ENCODE measurements around the gene MLH1. TPM values are rescaled to one million over a fixed set of nuclear protein-coding genes. Genes with fewer than 3 reads are reported as not detected.
"Not testable (repeated sequence)": the region's sequence is repeated elsewhere in the genome, so short reads cannot be mapped to it uniquely, and the experiment has no call there.

Gene MLH1
- total and polyA plus RNA-seq, 5 donors = 27.8 to 38.9 (median 36.7) TPM

DNA sequence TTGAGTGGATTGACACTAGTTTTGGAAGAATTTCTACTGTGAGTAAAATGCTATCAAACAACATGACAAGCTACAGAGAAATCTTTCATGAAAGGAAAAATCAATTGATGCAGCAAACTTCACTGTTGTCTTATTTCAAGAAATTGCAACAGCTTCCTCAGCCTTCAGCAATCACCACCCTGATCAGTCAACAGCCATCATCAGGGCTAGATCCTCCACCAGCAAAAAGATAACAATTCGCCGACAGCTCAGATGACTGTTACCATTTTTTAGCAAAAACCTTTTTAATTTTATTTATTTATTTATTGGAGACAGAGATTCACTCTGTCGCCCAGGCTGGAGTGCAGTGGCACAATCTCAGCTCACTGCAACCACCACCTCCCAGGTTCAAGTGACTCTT lies 44.0 kb downstream of the MLH1 start:
- H3K27ac ChIP-seq (ENCODE audit: low read length) = no peak overlapping the region
- H3K4me1 ChIP-seq (ENCODE audit: control insufficient read depth, insufficient read depth, low read length) = peaks cover 2% of the 10 kb centered on the region
- no peaks in the 10 kb centered on the region for H3K9me3 ChIP-seq (ENCODE audit: control insufficient read depth, low read length)
- intact Hi-C loops (cut with DNase I) = no loop called here
- DNase-seq = no peak
- no peaks in the 10 kb centered on the region for H3K27me3 ChIP-seq (ENCODE audit: control insufficient read depth, insufficient read depth)
- ATAC-seq = no peak
- WGBS = 98% methylated on average over 3 of the region's 3 CpGs
- H3K4me3 ChIP-seq (ENCODE audit: low read length) = no peak overlapping the region

DNA sequence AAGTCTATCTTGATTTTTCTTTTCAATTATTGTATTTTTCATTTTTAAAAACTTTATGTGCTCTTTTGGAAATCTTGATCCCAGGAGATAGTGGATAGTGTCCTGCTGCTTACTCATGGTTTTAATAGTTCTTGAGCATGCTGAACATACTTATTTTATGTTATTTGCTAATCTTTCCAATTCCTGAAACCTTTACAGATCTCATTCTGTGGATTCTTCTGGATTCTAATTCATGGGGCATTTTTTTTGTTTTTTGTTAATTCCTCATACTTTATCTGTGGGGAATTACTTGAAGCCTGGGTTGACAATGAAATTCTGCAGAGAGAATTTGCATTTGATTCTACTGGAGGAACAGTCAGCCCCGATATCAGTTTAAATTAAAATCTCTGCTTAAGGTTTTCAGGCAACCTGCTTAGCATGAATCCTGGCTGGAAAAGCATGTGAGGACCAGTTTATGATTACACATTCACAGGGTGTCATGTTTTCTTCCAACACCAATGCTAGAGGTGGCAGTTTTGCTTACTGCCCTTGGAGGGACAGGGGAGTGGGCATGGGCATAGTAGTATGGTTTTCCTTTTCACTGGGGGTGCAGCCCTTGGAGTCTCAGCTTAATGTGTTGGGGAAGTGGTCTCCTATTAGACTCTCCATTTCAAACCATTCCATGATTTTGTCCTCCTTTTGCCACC lies 46.0 kb downstream of the MLH1 start:
- Histone ChIP-seq H3K9me3 (ENCODE audit: control insufficient read depth, low read length) (no peaks in the 10 kb centered on the region), H3K4me3 (ENCODE audit: low read length) (no peak overlapping the region), H3K4me1 (ENCODE audit: control insufficient read depth, insufficient read depth, low read length) (no peaks in the 10 kb centered on the region), H3K27me3 (ENCODE audit: control insufficient read depth, insufficient read depth) (no peaks in the 10 kb centered on the region), H3K27ac (ENCODE audit: low read length) (no peak overlapping the region)
- no peak for DNase-seq
- no peak for ATAC-seq
- intact Hi-C loops (cut with DNase I) = no loop called here
- 98% methylated on average over 1 of the region's 1 CpG for WGBS

- WGBS = 87% methylated on average over 1 of the region's 1 CpG
- H3K4me1 ChIP-seq (ENCODE audit: control insufficient read depth, insufficient read depth, low read length) = no peaks in the 10 kb centered on the region
- DNase-seq (no peak), ATAC-seq (no peak)
- H3K4me3 ChIP-seq (ENCODE audit: low read length) = no peak overlapping the region
- intact Hi-C loops (cut with DNase I) = no loop called here
- no peaks in the 10 kb centered on the region for H3K9me3 ChIP-seq (ENCODE audit: control insufficient read depth, low read length)
- no peaks in the 10 kb centered on the region for H3K27me3 ChIP-seq (ENCODE audit: control insufficient read depth, insufficient read depth)
- H3K27ac ChIP-seq (ENCODE audit: low read length) = no peak overlapping the region
Measured at GRCh38 chr3:37040231-37040630, 46.9 kb downstream of the MLH1 start.

GRCh38 chr3:37041546-37042195 lies 48.4 kb downstream of the MLH1 start:
- ATAC-seq (no peak), DNase-seq (no peak)
- Histone ChIP-seq H3K27ac (ENCODE audit: low read length) (no peak overlapping the region), H3K9me3 (ENCODE audit: control insufficient read depth, low read length) (no peaks in the 10 kb centered on the region), H3K4me3 (ENCODE audit: low read length) (no peak overlapping the region), H3K4me1 (ENCODE audit: control insufficient read depth, insufficient read depth, low read length) (no peaks in the 10 kb centered on the region), H3K27me3 (ENCODE audit: control insufficient read depth, insufficient read depth) (no peaks in the 10 kb centered on the region)
- WGBS = 53% methylated on average over 1 of the region's 1 CpG
- intact Hi-C loops (cut with DNase I) = no loop called here

DNA sequence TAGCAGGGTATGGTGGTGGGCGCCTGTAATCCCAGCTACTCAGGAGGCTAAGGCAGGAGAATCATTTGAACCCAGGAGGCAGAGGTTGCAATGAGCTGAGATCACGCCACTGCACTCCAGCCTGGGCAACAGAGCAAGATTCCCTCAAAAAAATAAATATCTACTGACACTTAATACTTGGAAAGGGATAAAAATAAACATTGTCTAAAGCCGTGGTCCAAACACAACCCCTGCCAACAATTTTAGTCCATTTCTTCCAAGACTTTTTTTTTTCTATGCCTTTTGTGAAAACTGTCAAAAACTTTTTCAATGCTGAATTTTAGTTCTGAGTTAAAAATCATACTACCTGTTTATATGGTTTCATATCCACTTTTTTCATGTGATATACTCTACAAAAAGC lies 49.4 kb downstream of the MLH1 start:
- H3K9me3 ChIP-seq (ENCODE audit: control insufficient read depth, low read length); DNase-seq; H3K27me3 ChIP-seq (ENCODE audit: control insufficient read depth, insufficient read depth); ATAC-seq; H3K4me3 ChIP-seq (ENCODE audit: low read length); intact Hi-C loops (cut with DNase I); H3K27ac ChIP-seq (ENCODE audit: low read length); H3K4me1 ChIP-seq (ENCODE audit: control insufficient read depth, insufficient read depth, low read length): not testable (repeated sequence)
- 49% methylated on average over 3 of the region's 3 CpGs for WGBS

DNA sequence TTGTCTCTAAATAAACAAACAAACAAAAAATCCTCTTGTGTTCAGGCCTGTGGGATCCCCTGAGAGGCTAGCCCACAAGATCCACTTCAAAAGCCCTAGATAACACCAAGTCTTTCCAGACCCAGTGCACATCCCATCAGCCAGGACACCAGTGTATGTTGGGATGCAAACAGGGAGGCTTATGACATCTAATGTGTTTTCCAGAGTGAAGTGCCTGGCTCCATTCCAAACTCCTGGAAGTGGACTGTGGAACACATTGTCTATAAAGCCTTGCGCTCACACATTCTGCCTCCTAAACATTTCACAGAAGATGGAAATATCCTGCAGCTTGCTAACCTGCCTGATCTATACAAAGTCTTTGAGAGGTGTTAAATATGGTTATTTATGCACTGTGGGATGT lies 57.0 kb downstream of the MLH1 start:
- peak; percentile 22 to 45 for ATAC-seq
- Histone ChIP-seq H3K9me3 (ENCODE audit: control insufficient read depth, low read length) (no peaks in the 10 kb centered on the region), H3K4me3 (ENCODE audit: low read length) (no peak overlapping the region), H3K4me1 (ENCODE audit: control insufficient read depth, insufficient read depth, low read length) (peaks cover 12% of the 10 kb centered on the region), H3K27ac (ENCODE audit: low read length) (peak overlapping the region; percentile 80), H3K27me3 (ENCODE audit: control insufficient read depth, insufficient read depth) (no peaks in the 10 kb centered on the region)
- WGBS = 59% methylated on average over 1 of the region's 1 CpG
- peak in 1 of 3 donors; percentile 23 for DNase-seq
- intact Hi-C loops (cut with DNase I) = no loop called here

GRCh38 chr3:37052860-37053259 lies 59.5 kb downstream of the MLH1 start:
- ATAC-seq = peak in 1 of 2 donors; percentile 3
- no peaks in the 10 kb centered on the region for H3K9me3 ChIP-seq (ENCODE audit: control insufficient read depth, low read length)
- H3K4me1 ChIP-seq (ENCODE audit: control insufficient read depth, insufficient read depth, low read length) = peaks cover 12% of the 10 kb centered on the region
- H3K27ac ChIP-seq (ENCODE audit: low read length) = peak overlapping the region; percentile 53
- no peak for DNase-seq
- intact Hi-C loops (cut with DNase I) = no loop called here
- H3K27me3 ChIP-seq (ENCODE audit: control insufficient read depth, insufficient read depth) = no peaks in the 10 kb centered on the region
- no peak overlapping the region for H3K4me3 ChIP-seq (ENCODE audit: low read length)

GRCh38 chr3:37053337-37053736 lies 60.0 kb downstream of the MLH1 start:
- Histone ChIP-seq H3K27me3 (ENCODE audit: control insufficient read depth, insufficient read depth) (no peaks in the 10 kb centered on the region), H3K9me3 (ENCODE audit: control insufficient read depth, low read length) (no peaks in the 10 kb centered on the region), H3K4me1 (ENCODE audit: control insufficient read depth, insufficient read depth, low read length) (peaks cover 12% of the 10 kb centered on the region), H3K4me3 (ENCODE audit: low read length) (no peak overlapping the region), H3K27ac (ENCODE audit: low read length) (peak overlapping the region; percentile 82)
- ATAC-seq (no peak), DNase-seq (peak in 1 of 3 donors; percentile 65)
- intact Hi-C loops (cut with DNase I) = no loop called here
- 45% methylated on average over 6 of the region's 6 CpGs for WGBS

DNA sequence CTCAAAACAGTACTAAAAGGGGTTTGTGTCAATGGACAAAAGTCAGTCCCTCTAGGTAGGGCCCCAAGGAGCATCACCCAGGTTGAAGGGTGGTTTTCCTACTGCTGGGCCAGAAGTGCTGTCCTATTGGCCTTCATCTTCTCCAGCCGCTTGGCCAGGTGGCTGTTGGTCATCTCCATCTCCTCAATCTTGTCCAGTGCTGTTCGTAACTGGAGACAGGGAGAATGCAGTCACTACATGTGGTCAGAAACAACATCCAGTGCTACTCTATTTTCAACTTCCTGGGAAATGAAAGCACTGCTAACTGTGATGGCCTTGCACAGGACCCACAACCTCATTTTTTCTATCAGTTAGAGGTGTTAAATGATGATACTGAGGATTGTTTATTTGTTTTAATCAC lies 60.4 kb downstream of the MLH1 start:
- no peaks in the 10 kb centered on the region for H3K9me3 ChIP-seq (ENCODE audit: control insufficient read depth, low read length)
- H3K27me3 ChIP-seq (ENCODE audit: control insufficient read depth, insufficient read depth) = no peaks in the 10 kb centered on the region
- H3K4me1 ChIP-seq (ENCODE audit: control insufficient read depth, insufficient read depth, low read length) = peaks cover 12% of the 10 kb centered on the region
- intact Hi-C loops (cut with DNase I) = no loop called here
- no peak for DNase-seq
- H3K4me3 ChIP-seq (ENCODE audit: low read length) = no peak overlapping the region
- WGBS = 79% methylated on average over 2 of the region's 2 CpGs
- ATAC-seq = peak in 1 of 2 donors; percentile 3
- peak overlapping the region; percentile 60 for H3K27ac ChIP-seq (ENCODE audit: low read length)

GRCh38 chr3:37054370-37054769 lies 61.1 kb downstream of the MLH1 start:
- H3K27me3 ChIP-seq (ENCODE audit: control insufficient read depth, insufficient read depth) = no peaks in the 10 kb centered on the region
- 12% methylated on average over 3 of the region's 3 CpGs for WGBS
- no peak overlapping the region for H3K27ac ChIP-seq (ENCODE audit: low read length)
- intact Hi-C loops (cut with DNase I) = no loop called here
- H3K9me3 ChIP-seq (ENCODE audit: control insufficient read depth, low read length) = no peaks in the 10 kb centered on the region
- peaks cover 11% of the 10 kb centered on the region for H3K4me1 ChIP-seq (ENCODE audit: control insufficient read depth, insufficient read depth, low read length)
- H3K4me3 ChIP-seq (ENCODE audit: low read length) = no peak overlapping the region
- DNase-seq = no peak
- peak; percentile 89 to 94 for ATAC-seq

DNA sequence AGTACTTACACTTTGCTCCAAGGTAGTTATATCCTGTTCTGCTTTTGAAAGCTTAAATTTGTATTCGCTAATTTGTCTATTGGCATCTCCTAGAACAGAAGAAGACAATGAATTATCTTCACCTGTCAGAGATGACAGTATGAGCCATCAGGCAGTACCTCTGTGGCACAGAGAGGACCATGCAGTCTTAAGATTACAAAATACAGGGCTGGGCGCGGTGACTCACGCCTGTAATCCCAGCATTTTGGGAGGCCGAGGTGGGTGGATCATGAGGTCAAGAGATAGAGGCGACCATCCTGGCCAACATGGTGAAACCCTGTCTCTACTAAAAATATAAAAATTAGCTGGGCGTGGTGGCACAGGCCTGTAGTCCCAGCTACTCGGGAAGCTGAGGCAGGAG lies 61.8 kb downstream of the MLH1 start:
- peak in 1 of 2 donors; percentile 37 for ATAC-seq
- DNase-seq; intact Hi-C loops (cut with DNase I); H3K27me3 ChIP-seq (ENCODE audit: control insufficient read depth, insufficient read depth); H3K4me1 ChIP-seq (ENCODE audit: control insufficient read depth, insufficient read depth, low read length); H3K9me3 ChIP-seq (ENCODE audit: control insufficient read depth, low read length); H3K4me3 ChIP-seq (ENCODE audit: low read length): not testable (repeated sequence)
- 81% methylated on average over 8 of the region's 8 CpGs for WGBS
- peak overlapping the region; percentile 88 for H3K27ac ChIP-seq (ENCODE audit: low read length)
